Activated CD8-positive, alpha-beta memory T cell treated with anti-CD3 and anti-CD28 coated beads for 4 hours (primary cell): Measurements from ENCODE around the gene ADCYAP1R1.
"Not testable (repeated sequence)": the region's sequence is repeated elsewhere in the genome, so short reads cannot be mapped to it uniquely, and the experiment has no call there.

Experiments
- DNase-seq, 2 donors: peaks; one replicate each; pipeline ENCODE4 v3.0.0-alpha.2; 2020; ENCODE audit warnings: low read depth in 2 of 2

The ADCYAP1R1 gene

GRCh38 chr7:31134246-31135188 is 82.4 kb downstream of the ADCYAP1R1 start:
- peak in 1 of 2 donors; percentile 13 for DNase-seq

- no peak for DNase-seq
These were observed 85.1 kb downstream of the ADCYAP1R1 start for GRCh38 chr7:31137234-31137633.

- no peak for DNase-seq
These were observed 93.2 kb downstream of the ADCYAP1R1 start for GRCh38 chr7:31145339-31145738.

- DNase-seq, result no peak
These were observed 93.9 kb downstream of the ADCYAP1R1 start for GRCh38 chr7:31146030-31146429.

- DNase-seq, result no peak
These were observed 94.4 kb downstream of the ADCYAP1R1 start for GRCh38 chr7:31146538-31146937.

- no peak for DNase-seq
These were observed 99.7 kb downstream of the ADCYAP1R1 start for GRCh38 chr7:31151849-31152248.

- not testable (repeated sequence) for DNase-seq
These were observed 101.2 kb downstream of the ADCYAP1R1 start for GRCh38 chr7:31153318-31153717.

GRCh38 chr7:31160941-31161340 is 108.8 kb downstream of the ADCYAP1R1 start:
- no peak for DNase-seq
